Measurements from ENCODE around the gene LEMD3. TPM values are rescaled to one million over a fixed set of nuclear protein-coding genes. Genes with fewer than 3 reads are reported as not detected.

The LEMD3 gene
- total and polyA plus RNA-seq, 2 of the 8 experiments (the other 6 are each of a cell fraction or from before 2014, with no cell fraction given): 5.8 to 33.2 TPM

DNA sequence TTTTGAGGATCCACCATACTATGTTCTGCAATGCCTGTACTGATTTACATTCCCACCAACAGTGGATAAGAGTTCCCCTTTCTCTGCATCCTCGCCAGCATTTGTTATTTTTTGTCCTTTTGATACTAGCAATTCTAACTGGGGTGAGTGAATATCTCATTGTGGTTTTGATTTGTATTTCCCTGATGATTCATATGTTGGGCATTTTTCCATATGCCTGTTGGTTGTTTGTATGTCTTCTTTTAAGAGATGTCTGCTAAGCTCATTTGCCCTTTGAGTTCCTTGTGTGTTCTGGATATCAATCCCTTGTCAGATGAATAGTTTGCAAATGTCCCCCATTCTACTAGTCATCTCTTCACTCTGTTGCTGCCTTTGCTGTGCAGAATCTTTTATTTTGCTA is 60.1 kb downstream of the LEMD3 start:
- Histone ChIP-seq H2BK5ac (ENCODE audit: low read depth, low read length) (no peak overlapping the region), H4K91ac (replicated peaks; ENCODE audit: insufficient read length, low read length) (no peak overlapping the region), H3K36me3 (ENCODE audit: control insufficient read depth in 2 of 4, insufficient read depth in 4 of 4, low read length in 3 of 4) (peaks cover 0 to 13% (median 7%) of the 10 kb centered on the region in 4 experiments; a peak in 4 of 8 replicates), H3K79me2 (ENCODE audit: control insufficient read depth in 1 of 2, insufficient read depth in 2 of 2, low read length in 2 of 2) (peaks cover 0 to 35% of the 10 kb centered on the region in 2 experiments; a peak in 2 of 4 replicates), H3K79me1 (ENCODE audit: low read depth, low read length) (peaks cover 2% of the 10 kb centered on the region; the same call in 1 of the 2 replicates), H2BK20ac (ENCODE audit: low read length) (no peak overlapping the region), H3K23ac (ENCODE audit: insufficient read length) (no peak overlapping the region), H2BK120ac (replicated peaks; ENCODE audit: low read depth, low read length) (no peak overlapping the region), H3K4me3 (ENCODE audit: extremely low read depth in 1 of 4, insufficient read depth in 2 of 4, low read depth in 3 of 4, low read length in 4 of 4) (no peak overlapping the region), H4K20me1 (replicated peaks in 1 of 2; ENCODE audit: control insufficient read depth in 1 of 2, insufficient read depth in 2 of 2, low read length in 2 of 2) (no peaks in the 10 kb centered on the region), H2BK15ac (ENCODE audit: low read length) (no peak overlapping the region), H3K9ac (replicated peaks in 1 of 4; ENCODE audit: extremely low read depth in 1 of 4, low read depth in 3 of 4, low read length in 3 of 4) (no peak overlapping the region), H4K5ac (ENCODE audit: insufficient read length, low read depth, low read length) (no peak overlapping the region), H3K23me2 (ENCODE audit: low read depth, low read length) (no peaks in the 10 kb centered on the region), H2AFZ (ENCODE audit: low read length) (no peak overlapping the region), H3K9me3 (ENCODE audit: insufficient read depth in 2 of 2, low read depth in 1 of 2, low read length in 1 of 2) (peaks cover 0 to 12% of the 10 kb centered on the region in 2 experiments; a peak in 1 of 4 replicates), H3K4me2 (ENCODE audit: insufficient read depth in 1 of 2, low read depth in 2 of 2, low read length in 2 of 2) (no peak overlapping the region), H4K8ac (ENCODE audit: extremely low read depth, insufficient read depth, low read length) (no peak overlapping the region), H3K14ac (ENCODE audit: insufficient read length) (no peak overlapping the region), H3K27ac (ENCODE audit: low read depth, low read length) (no peak overlapping the region), H3K4me1 (replicated peaks in 1 of 4; ENCODE audit: control insufficient read depth in 3 of 4, insufficient read depth in 4 of 4, low read length in 3 of 4) (no peaks in the 10 kb centered on the region), H2BK12ac (ENCODE audit: low read depth, low read length) (no peak overlapping the region), H3K18ac (ENCODE audit: extremely low read depth, low read length) (no peak overlapping the region), H3K56ac (replicated peaks; ENCODE audit: insufficient read length, low read depth, low read length) (no peak overlapping the region), H3K4ac (replicated peaks; ENCODE audit: insufficient read length, low read depth, low read length) (no peak overlapping the region), H3K27me3 (replicated peaks in 1 of 4; ENCODE audit: control insufficient read depth in 3 of 4, extremely low read depth in 1 of 4, insufficient read depth in 3 of 4, low read length in 3 of 4) (no peaks in the 10 kb centered on the region), H2AK5ac (ENCODE audit: low read depth, low read length) (no peak overlapping the region)
- no peak for DNase-seq (ENCODE audit: low read depth in 1 of 2, low spot score in 2 of 2)
- 90% methylated on average over 1 of the region's 1 CpG; no CpG with 5 or more reads in 1 of the 2 experiments for WGBS, 2 experiments (ENCODE audit: extremely low coverage in 1 of 2, insufficient coverage in 1 of 2, insufficient read length in 1 of 2, insufficient replicate concordance in 2 of 2, low coverage in 1 of 2, low lambda C conversion rate in 2 of 2, missing lambda C conversion rate in 1 of 2)
- ChIA-PET CTCF (ENCODE audit: partially characterized antibody) (no interaction called here), POLR2A (ENCODE audit: partially characterized antibody) (no interaction called here)
- no peak for FAIRE-seq
- TF ChIP-seq TEAD4 (IDR thresholded peaks at IDR 0.05; ENCODE audit: low read depth, low read length) (no peak), RNF2 (IDR thresholded peaks at IDR 0.05; ENCODE audit: borderline replicate concordance, low read depth, low read length, missing control alignments, poor library complexity, severe bottlenecking) (no peak), SUZ12 (IDR thresholded peaks at IDR 0.05; ENCODE audit: low read length) (no peak), SP4 (IDR thresholded peaks at IDR 0.05; ENCODE audit: low read length) (no peak)
- TF ChIP-seq, protein P1, sequence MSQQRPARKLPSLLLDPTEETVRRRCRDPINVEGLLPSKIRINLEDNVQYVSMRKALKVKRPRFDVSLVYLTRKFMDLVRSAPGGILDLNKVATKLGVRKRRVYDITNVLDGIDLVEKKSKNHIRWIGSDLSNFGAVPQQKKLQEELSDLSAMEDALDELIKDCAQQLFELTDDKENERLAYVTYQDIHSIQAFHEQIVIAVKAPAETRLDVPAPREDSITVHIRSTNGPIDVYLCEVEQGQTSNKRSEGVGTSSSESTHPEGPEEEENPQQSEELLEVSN (IDR thresholded peaks at IDR 0.05): no peak

Measured in H1 (cell line).